Stimulated activated CD8-positive, alpha-beta memory T cell treated with anti-CD3 and anti-CD28 coated beads, Interleukin-2, amount 100 ng/mL, for 48 hours (primary cell): ENCODE data around the gene RNASE7.

Experiments used
- DNase-seq, 2 donors: peaks; one replicate each; pipeline ENCODE4 v3.0.0-alpha.2; 2020; ENCODE audit warnings: low read depth in 2 of 2

Gene RNASE7

GRCh38 chr14:21086908-21087293 lies 44.7 kb downstream of the RNASE7 start:
- no peak for DNase-seq

GRCh38 chr14:21087294-21088091 lies 45.3 kb downstream of the RNASE7 start:
- no peak for DNase-seq

- no peak for DNase-seq
Measured at GRCh38 chr14:21088687-21089086, 46.5 kb downstream of the RNASE7 start.

GRCh38 chr14:21089271-21089670 lies 47.1 kb downstream of the RNASE7 start:
- no peak for DNase-seq

GRCh38 chr14:21089877-21090193 lies 47.7 kb downstream of the RNASE7 start:
- DNase-seq: no peak

GRCh38 chr14:21090194-21090939 lies 48.2 kb downstream of the RNASE7 start:
- DNase-seq: peak in 1 of 2 donors; percentile 36

GRCh38 chr14:21090940-21091663 lies 48.9 kb downstream of the RNASE7 start:
- no peak for DNase-seq

GRCh38 chr14:21091821-21092272 lies 49.7 kb downstream of the RNASE7 start:
- DNase-seq: no peak

GRCh38 chr14:21092273-21093011 lies 50.3 kb downstream of the RNASE7 start:
- peak; percentile 81 to 90 for DNase-seq

GRCh38 chr14:21093018-21093417 lies 50.9 kb downstream of the RNASE7 start:
- DNase-seq: no peak
